HEK293T (cell line): Measurements from ENCODE around the gene ENAH.

ENCODE experiments used
- ARNT ChIP-seq: fragments of 450-650 bp; IDR thresholded peaks from 2 replicates; pipeline ENCODE4 v1.6.1; 2017; ENCODE audit warnings: mild to moderate bottlenecking
- ELF4 ChIP-seq: fragments of 450-650 bp; IDR thresholded peaks from 2 replicates; pipeline ENCODE4 v1.6.1; 2017; ENCODE audit warnings: antibody characterized with exemption
- FOXA1 ChIP-seq: fragments of 450-650 bp; IDR thresholded peaks from 2 replicates; pipeline ENCODE4 v1.6.1; 2016; ENCODE audit warnings: mild to moderate bottlenecking
- FOXK2 ChIP-seq: fragments of 450-650 bp; IDR thresholded peaks from 2 replicates; pipeline ENCODE4 v1.6.1; 2016; ENCODE audit warnings: mild to moderate bottlenecking
- FOXM1 ChIP-seq: fragments of 450-650 bp; IDR thresholded peaks from 2 replicates; pipeline ENCODE4 v1.6.1; 2017; ENCODE audit warnings: mild to moderate bottlenecking, borderline replicate concordance
- HDGF ChIP-seq: fragments of 450-650 bp; IDR thresholded peaks from 2 replicates; pipeline ENCODE4 v1.6.1; 2017; ENCODE audit warnings: antibody characterized with exemption, borderline replicate concordance
- L3MBTL2 ChIP-seq: fragments of 450-650 bp; conservative IDR thresholded peaks from 2 replicates; pipeline ENCODE4 v1.6.1; 2016; ENCODE audit warnings: mild to moderate bottlenecking
- SP1 ChIP-seq: fragments of 450-650 bp; IDR thresholded peaks from 2 replicates; pipeline ENCODE4 v1.6.1; 2017
- SUZ12 ChIP-seq: fragments of 450-650 bp; IDR thresholded peaks from 2 replicates; pipeline ENCODE4 v1.6.1; 2016; ENCODE audit warnings: mild to moderate bottlenecking
- TARDBP ChIP-seq: fragments of 450-650 bp; IDR thresholded peaks from 2 replicates; pipeline ENCODE4 v1.6.1; 2016
- ZNF384 ChIP-seq: fragments of 450-650 bp; IDR thresholded peaks from 2 replicates; pipeline ENCODE4 v1.6.1; 2016

DNA sequence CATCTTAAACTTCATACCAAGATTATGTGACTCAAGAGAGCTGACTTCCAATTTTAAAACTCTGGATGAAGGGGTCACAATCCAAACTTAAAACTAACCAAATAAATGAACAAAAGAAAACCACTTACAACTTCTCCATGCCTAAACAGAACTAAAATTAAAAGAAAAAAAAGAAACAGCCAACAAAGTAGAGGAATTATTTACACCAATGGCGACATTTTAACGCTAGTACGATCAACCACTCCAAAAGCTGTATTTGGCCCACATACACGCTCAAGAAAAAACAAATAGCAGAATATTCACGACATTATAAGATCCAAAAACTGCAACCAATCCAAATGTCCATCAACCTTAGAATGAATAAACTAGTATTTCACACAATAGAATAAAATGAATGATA lies 42.4 kb downstream of the ENAH start:
- TF ChIP-seq FOXA1: no peak
- no peak for TF ChIP-seq TARDBP
- TF ChIP-seq ZNF384: no peak
- TF ChIP-seq L3MBTL2: no peak
- no peak for TF ChIP-seq ELF4
- TF ChIP-seq FOXM1: no peak
- TF ChIP-seq SUZ12: no peak
- no peak for TF ChIP-seq ARNT
- no peak for TF ChIP-seq SP1
- TF ChIP-seq HDGF: no peak
- no peak for TF ChIP-seq FOXK2
